NK-92 (cell line): ENCODE data around the gene DSP.

ENCODE experiments used
- DNase-seq: peaks from one replicate; lab custom pipeline; 2025; ENCODE audit not compliant: unreplicated experiment; lab: John Stamatoyannopoulos, UW

Gene DSP

DNA sequence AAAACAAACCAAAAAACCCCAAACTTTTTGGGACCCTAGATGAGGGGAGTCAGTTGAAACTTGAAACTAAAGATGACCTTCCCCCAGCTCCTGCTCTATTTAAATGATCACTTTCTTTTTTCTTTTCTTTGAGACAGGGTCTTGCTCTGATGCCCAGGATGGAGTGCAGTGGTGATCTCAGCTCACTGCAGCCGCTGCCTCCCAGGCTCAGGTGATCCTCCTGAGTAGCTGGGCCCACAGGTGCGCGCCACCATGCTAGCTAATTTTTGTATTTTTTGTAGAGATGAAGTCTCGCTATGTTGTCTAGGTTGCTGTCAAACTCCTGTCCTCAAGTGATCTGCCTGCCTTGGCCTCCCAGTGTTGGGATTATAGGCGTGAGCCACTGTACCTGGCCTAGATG, 7.3 kb upstream of the DSP start:
- DNase-seq, result no peak

DNA sequence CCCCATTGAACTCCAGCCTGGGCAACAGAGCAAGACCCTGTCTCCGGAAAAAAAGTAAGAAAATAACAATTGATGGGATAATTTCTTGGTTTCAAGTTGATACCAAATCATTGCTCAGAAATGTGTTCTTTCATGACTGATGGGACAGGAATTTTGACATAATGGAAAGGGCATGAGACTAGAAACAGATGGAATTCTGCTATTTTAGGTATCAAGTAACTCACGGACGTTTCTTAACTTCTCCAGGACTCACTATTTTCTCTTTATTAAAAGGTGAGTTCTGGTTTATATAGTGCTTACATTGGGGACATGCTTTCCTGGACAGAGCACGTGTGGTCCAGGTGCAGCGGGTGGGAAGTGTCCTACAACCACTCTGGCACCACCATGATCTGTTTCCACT, 6.0 kb upstream of the DSP start:
- no peak for DNase-seq

DNA sequence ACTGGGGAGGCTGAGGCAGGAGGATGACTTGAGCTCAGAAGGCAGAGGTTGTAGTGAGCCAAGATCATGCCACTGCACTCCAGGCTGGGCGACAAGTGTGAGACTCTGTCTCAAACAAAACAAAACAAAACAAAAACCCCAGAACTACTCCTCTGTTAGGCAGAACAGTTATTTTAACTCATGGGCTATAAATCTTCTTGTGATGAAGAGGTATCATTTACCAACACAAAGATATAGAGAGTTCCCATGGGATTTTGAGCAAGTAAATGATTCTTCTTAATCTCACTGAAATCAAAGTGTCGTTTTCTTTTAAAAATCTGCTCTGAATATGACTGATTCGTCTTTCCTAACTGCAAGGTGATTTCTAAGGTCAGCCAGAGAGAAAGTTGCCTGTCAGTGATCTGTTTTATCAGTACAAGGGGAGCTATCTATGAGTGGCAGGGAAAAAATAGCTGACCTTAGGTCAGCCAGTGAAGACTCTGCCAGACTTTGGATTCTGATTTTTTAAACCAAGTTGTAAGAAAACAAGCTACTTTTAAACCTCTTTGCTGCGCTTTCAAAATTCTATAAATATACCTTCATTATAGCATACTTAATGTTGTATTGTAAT, 3.8 kb upstream of the DSP start:
- DNase-seq, result no peak

DNA sequence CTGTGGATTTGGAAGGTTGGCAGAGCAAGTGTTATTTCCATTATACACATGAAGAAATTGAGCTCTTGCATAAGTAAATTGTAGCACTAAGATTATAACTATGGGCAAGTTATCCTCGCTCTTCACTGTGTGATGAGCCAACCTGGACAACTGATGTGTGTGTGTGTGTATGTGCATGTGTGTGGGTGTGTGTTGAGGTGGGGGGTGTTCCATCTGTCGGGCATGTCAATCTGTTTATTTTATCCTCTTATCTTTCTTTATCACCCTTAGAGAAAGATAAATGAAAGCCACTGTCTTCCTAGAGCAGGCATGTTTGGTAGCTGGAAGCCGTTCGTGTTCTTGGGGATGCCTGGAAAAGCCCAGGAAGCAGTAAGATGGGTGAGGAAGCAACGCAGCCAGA, 3.0 kb upstream of the DSP start:
- no peak for DNase-seq

- no peak for DNase-seq
Measured at GRCh38 chr6:7540595-7540994, 876 bp upstream of the DSP start.

GRCh38 chr6:7542065-7542873, 798 bp downstream of the DSP start:
- no peak for DNase-seq

- no peak for DNase-seq
Measured at GRCh38 chr6:7542874-7543624, 1.6 kb downstream of the DSP start.

DNA sequence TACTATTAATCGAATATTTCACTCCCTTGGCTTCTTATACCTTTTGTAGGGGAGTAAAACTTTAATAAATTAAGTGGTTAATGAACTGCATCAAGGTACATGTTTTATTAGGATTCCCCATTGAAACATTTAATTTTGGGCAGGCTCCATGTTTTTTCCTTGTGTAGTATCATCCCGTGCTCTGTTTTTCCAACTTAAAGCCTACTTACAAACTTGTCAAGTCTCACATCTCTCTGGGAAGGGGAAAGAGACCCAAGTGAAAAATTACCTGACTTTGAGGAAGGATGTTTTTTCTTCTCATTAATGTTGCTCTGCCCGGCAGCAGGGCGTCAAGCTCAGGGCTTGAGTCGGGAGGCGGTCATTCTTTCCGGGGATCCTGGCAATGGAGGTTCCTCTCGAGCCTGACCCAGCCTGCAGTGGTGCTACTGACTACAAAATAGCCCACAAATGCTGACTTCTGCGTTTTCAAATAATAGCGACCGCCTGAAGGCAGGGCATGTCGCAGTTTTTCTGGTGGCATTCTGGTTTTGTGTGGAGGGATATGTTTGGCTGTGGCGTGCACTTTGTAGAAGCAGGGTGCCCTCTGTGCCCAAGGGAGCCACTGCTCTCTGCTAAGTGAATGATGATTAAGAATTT, 2.4 kb downstream of the DSP start:
- no peak for DNase-seq

GRCh38 chr6:7544597-7544996, 3.1 kb downstream of the DSP start:
- no peak for DNase-seq

DNA sequence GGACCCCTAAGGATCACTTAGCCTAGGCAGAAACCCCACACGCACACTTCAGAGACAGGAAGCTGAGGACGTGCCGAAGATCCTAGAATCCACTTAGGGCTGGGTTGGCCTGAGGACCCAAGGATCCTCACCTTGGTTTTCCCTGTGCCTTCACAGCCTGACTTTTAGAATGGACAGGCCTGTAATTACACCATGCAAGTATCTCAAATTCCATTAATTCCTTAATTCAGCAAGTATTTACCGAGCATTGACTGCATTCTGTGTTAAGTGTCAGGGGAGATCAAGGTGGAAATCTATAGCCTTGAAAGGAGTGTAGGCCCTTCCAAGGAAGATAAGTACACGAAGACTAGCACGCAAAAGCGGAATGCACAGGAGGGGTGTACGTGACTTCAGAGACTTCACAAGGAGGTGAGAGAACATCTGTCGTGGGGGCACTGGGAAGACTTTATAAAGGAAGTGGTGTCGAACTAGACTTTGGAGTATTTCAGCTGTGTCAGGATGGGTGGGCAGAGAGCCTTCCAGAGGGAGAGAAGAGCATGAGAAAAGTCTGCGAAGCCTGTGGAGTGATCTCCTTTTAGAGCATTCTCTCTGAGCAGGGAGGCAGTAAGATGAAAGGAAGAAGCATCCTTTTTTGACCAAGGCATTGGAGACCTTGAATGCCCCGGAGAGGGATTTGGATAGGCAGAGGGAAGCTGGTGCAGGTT, 4.0 kb downstream of the DSP start:
- DNase-seq, result no peak

DNA sequence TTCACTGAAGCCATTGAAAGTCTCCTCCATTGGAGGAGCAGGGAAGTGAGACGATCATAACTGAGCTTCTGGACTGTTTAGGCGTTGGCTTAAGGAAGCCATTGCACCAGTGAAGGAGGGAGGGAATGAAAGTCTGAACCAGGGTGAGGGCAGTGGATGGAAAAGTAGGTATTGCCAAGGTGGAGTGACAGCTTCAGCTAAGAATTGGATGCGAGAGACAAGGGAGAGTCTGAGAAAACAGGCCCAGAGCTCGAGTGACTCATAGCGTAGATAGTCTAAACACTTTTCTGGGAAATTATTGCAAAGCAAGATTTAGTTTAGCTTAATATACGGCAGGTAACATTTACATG, 4.5 kb downstream of the DSP start:
- no peak for DNase-seq

DNA sequence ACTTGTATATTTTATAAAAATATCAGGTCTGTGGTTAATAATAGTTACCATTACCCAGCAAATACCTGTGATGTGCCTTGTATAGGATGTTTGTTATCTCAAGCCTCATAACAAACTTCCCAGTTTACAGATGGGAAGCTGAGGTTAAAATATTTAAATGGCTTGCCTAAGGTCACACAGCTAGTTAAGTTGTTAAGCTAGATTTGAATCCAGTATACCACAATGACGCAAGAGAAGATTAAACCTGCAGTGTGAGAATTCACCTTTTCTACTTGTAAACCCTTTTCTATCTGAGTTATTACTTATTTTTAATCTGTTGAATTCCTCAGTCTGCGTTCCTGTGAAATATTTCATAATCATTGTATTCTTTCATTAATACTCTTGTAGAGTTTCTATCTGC, 4.9 kb downstream of the DSP start:
- DNase-seq, result no peak

DNA sequence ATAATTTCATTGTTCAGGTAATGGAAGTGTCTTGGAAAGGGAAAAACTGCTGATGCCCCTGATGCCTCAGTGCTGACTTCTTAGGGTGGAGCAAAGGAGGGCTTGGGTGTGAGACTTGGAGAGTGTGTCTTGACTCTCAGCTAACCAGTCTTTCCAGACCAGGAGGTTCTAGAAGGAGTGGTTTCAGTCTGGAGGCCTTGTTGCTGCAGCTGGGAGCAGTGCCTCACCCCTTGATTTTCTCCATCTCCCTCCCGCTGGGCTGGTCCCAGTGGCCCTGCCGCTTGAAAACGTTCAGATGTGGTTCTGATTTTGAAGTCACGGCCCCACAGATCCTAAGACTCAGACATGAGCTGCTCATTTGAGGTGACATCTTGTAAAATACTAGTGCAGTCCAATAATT, 5.4 kb downstream of the DSP start:
- no peak for DNase-seq

DNA sequence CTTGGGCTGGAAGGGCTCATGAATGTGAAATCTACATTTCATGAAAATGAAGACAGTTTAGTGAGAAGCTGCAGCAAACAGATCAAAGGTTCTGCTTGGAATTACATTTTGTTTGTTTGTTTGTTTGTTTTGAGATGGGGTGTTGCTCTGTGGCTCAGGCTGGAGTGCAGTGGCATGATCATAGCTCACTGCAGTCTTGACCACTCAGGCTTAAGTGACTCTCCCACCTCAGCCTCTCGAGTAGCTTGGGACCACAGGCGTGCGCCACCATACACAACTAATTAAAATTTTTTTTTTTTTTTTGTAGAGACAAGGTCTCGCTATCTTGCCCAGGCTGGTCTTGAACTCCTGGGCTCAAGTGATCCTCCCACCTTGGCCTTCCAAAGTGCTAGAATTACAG, 5.8 kb downstream of the DSP start:
- no peak for DNase-seq

- no peak for DNase-seq
Measured at GRCh38 chr6:7550433-7550801, 8.9 kb downstream of the DSP start.

DNA sequence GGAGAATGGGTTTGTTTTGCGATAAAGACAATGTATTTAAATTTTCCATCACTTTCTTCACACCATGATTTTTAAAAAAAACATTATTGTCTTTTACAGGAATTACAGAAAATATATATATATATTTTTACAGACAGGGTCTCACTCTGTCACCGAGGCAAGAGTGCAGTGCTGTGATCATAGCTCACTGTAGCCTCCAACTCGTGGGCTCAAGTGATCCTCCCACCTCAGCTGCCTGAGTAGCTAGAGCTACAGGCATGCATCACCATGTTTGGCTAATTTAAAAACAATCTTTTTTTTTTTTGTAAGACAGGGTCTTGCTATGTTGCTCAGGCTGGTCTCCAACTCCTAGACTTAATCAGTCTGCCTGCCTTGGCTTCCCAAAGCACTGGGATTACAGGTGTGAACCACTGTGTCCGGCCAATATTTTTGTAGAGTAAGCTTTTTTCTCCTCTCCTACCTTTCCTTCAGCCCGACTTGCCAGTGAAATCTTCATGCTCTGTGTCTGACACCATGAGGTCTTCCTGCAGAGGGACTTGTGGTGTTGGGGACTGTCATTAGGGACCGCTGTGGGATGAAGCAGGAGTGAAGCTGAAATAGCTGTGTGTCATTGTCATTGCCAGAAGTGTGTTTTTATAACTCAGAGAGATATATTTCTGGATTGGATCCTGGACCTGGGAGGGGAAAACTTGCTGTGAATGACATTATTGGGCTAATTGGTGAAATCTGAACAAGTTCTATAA, 13.2 kb downstream of the DSP start:
- DNase-seq, result no peak

DNA sequence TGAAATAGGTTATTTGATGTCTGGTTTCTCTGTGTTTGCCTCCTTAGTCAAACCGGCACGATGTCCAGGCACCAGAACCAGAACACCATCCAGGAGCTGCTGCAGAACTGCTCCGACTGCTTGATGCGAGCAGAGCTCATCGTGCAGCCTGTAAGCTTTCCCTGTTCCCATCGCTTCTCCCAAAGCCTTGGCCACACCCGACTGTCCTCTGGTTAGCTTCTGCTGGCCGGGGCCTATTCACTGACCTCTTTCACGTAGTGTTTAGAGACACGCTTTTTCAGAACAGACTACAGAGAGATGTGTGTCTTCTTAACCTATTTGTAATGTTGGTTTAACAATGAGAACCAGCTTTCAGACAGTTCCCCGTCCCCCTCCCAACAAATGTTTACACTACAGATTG, 14.2 kb downstream of the DSP start:
- DNase-seq, result no peak

GRCh38 chr6:7556394-7557106, 15.1 kb downstream of the DSP start:
- no peak for DNase-seq

GRCh38 chr6:7557652-7558051, 16.2 kb downstream of the DSP start:
- no peak for DNase-seq

DNA sequence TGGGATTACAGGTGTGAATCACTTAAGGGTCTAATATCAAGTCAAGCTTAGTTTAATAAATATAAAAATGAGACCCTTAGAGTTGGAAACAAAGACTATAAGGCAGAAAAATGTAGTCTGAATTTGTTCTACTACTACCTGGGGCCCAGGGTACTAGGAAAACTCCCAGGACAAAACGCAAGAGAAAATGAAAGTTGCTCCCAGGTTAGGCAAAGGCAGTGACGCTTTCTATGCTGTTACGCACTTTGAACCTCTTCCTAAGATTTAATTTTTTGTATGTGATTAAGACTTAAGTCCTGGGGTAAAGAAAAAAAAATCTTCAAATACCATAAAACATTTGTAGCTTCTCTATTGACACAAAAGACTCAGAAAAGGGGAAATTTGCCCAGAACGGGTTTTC, 17.3 kb downstream of the DSP start:
- DNase-seq, result no peak
